ENCODE data around the gene SLC4A2.
A peak's percentile ranks its signal among the peaks of the same experiment; 100 is the strongest.

SLC4A2 gene

GRCh38 chr7:151118108-151119054, 59.0 kb downstream of the SLC4A2 start:
- no peak for DNase-seq

- no peak for DNase-seq
These were observed 59.6 kb downstream of the SLC4A2 start for GRCh38 chr7:151119055-151119415.

DNA sequence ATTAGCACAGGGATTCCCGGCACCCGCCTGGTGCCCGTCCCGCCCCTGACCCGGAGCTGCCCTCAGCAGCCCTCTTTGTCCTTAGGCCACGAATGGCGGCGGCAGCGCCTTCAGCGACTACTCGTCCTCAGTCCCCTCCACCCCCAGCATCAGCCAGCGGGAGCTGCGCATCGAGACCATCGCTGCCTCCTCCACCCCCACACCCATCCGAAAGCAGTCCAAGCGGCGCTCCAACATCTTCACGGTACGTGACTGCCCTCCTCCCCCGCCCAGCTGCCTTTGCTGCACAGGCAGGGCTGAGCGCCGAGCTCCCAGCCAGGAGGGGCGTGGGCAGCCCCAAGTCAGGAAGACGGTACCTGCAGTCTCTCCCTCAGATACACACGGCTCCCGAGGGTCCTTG, 60.5 kb downstream of the SLC4A2 start:
- no peak for DNase-seq

DNA sequence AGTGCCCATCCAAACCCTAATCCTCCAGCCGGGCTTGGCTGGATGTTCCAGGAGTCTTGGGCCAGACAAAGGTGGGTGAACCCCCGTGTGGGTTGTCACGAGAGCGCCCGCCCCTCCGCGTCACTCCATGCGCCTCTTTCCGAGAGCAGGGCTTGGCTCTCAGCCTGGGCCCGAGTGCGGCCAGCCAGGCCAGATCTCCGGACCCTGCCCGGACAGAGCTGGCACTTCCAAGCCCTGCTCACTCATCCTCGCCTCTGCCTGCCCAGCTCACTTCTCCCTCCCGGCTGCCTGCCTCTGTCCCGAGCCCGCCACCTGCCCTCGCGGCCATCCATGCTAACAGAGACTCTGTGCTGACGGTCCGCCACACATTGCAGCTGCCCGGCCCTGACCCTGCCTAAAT, 61.5 kb downstream of the SLC4A2 start:
- no peak for DNase-seq

DNA sequence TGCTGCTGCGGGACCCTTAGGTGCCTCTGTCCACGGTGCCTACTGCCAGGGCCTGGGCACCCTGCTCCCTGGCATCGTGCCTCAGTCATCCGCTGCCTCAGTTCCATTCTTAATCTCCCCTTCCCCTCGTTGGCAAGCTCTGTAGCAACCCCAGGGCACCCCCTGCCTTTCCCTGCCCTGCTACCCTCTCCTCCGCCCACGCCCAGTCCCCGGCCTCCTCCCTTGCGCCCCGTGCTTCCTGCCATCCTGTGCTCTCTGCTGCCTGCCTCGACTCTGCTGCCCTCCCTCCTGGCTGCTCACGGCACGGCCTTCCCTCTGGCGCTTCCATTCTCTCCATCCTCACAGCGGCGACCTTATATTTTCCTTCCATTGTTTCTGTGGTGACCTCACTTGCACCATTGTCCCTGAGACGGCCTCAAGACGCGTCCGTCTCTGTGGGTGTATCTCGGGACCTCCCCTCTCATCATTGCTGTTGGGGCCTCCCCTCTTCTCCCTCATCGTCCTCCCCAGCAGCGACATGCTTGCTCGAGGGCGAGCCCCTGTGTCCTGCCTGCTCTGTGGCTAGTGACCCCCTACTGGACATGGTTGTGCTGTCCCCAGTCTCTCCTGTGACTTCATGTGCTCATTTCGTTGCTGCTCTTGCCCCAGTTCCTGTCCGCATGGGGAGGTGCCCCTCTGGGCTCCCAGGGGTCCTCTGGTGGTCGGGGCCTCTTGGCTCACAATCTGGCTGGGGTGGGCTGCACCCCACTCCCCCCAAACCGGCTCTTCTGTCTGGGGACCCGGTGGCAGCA, 62.2 kb downstream of the SLC4A2 start:
- DNase-seq, result no peak

DNA sequence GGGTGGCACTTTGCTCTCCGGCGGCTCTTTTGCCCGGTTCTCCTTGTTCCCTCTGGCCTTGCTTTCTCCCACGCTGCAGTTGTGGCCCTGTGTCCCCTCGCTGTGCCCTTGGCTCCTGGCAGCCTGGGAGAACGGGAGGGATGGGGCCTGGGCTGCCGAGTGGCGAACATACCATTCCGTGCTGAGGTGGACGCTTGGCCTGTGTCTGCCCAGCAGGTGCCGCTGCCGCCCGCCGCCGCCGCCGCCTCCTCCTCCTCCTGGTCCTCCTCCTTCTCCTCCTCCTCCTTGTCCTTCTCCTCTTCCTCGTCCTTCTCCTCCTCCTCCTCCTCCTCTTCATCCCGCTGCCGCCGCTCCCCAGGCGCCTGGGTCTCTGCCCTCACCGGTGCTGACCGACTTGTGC, 62.9 kb downstream of the SLC4A2 start:
- DNase-seq, result no peak

GRCh38 chr7:151122796-151123157, 63.4 kb downstream of the SLC4A2 start:
- no peak for DNase-seq

GRCh38 chr7:151123158-151123821, 63.9 kb downstream of the SLC4A2 start:
- DNase-seq, result no peak

GRCh38 chr7:151123822-151124464, 64.6 kb downstream of the SLC4A2 start:
- peak; percentile 38 to 76 for DNase-seq

GRCh38 chr7:151124481-151124880, 65.1 kb downstream of the SLC4A2 start:
- DNase-seq, result no peak

- no peak for DNase-seq
These were observed 65.6 kb downstream of the SLC4A2 start for GRCh38 chr7:151124899-151125399.

DNA sequence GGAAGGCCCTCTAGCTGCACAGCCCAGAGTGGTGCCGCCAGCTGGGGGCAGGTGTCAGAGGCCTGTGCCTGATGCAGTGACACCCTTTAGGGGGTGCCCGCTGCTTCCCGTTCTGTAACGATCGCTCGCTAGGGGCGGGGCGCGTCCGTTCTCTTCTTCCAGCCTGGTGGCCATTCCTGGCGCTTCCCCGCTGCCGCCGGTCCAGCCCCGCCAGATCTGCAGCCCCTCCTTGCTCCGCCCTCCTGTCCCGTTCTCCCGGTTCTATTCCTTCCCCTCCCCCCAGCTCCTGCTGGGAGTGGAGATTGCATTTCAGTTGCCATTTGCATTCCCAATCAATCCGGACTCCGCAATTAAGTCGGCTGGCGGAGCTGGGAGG, 66.1 kb downstream of the SLC4A2 start:
- DNase-seq, result peak in 1 of 2 experiments; percentile 12

GRCh38 chr7:151125846-151126481, 66.6 kb downstream of the SLC4A2 start:
- no peak for DNase-seq

Data from NCI-H187 (cell line).